H9 (cell line): ENCODE data around the gene FARP1. TPM values are rescaled to one million over a fixed set of nuclear protein-coding genes. Genes with fewer than 3 reads are reported as not detected.

Experiments used
- DNase-seq: peaks from one replicate; pipeline ENCODE4 v3.0.0-alpha.2; 2017
- H2AFZ ChIP-seq: one replicate; pipeline ENCODE4 v1.6.1; 2013; ENCODE audit warnings: mild to moderate bottlenecking, low read length, control low read depth, moderate library complexity
- H2AK5ac ChIP-seq: 2 replicates; pipeline ENCODE4 v1.6.1; 2013; ENCODE audit warnings: low read length, control low read depth, mixed read lengths; ENCODE audit not compliant: insufficient read length
- H2BK120ac ChIP-seq: one replicate; pipeline ENCODE4 v1.6.1; 2013; ENCODE audit warnings: low read depth, mild to moderate bottlenecking, low read length, control low read depth, inconsistent platforms; ENCODE audit not compliant: poor library complexity, severe bottlenecking
- H2BK12ac ChIP-seq: 2 replicates; pipeline ENCODE4 v1.6.1; 2013; ENCODE audit warnings: low read length, control low read depth, mixed read lengths, low read depth; ENCODE audit not compliant: insufficient read length
- H2BK15ac ChIP-seq: 2 replicates; pipeline ENCODE4 v1.6.1; 2013; ENCODE audit warnings: low read depth, low read length, control low read depth
- H2BK20ac ChIP-seq: one replicate; pipeline ENCODE4 v1.6.1; 2013; ENCODE audit warnings: low read depth, mild to moderate bottlenecking, low read length, control low read depth, inconsistent platforms; ENCODE audit not compliant: poor library complexity, severe bottlenecking
- H2BK5ac ChIP-seq: 2 replicates; pipeline ENCODE4 v1.6.1; 2013; ENCODE audit warnings: low read length, control low read depth, mixed read lengths; ENCODE audit not compliant: insufficient read length
- H3K14ac ChIP-seq: 2 replicates; pipeline ENCODE4 v1.6.1; 2013; ENCODE audit warnings: low read length, control low read depth; ENCODE audit not compliant: insufficient read depth
- H3K18ac ChIP-seq: 2 replicates; pipeline ENCODE4 v1.6.1; 2013; ENCODE audit warnings: low read depth, mild to moderate bottlenecking, mixed read lengths, low read length, control low read depth; ENCODE audit not compliant: insufficient read length
- H3K23ac ChIP-seq: 2 replicates; pipeline ENCODE4 v1.6.1; 2013; ENCODE audit warnings: low read length, control low read depth, mixed read lengths, low read depth; ENCODE audit not compliant: insufficient read length
- H3K23me2 ChIP-seq: 2 replicates; pipeline ENCODE4 v1.6.1; 2013; ENCODE audit warnings: low read depth, mild to moderate bottlenecking, mixed read lengths, low read length, control low read depth; ENCODE audit not compliant: insufficient read length, poor library complexity, severe bottlenecking
- H3K27ac ChIP-seq: 2 replicates; pipeline ENCODE4 v1.5.1; 2013; ENCODE audit warnings: low read length, control low read depth, mixed read lengths, low read depth; ENCODE audit not compliant: insufficient read length
- H3K27me3 ChIP-seq: 2 replicates; pipeline ENCODE4 v1.6.1; 2013; ENCODE audit warnings: low read length, control low read depth, inconsistent platforms; ENCODE audit not compliant: insufficient read depth
- H3K4ac ChIP-seq: 2 replicates; pipeline ENCODE4 v1.6.1; 2013; ENCODE audit warnings: low read depth, mild to moderate bottlenecking, control low read depth, inconsistent platforms, low read length, moderate library complexity
- H3K4me1 ChIP-seq: 2 replicates; pipeline ENCODE4 v1.6.1; 2013; ENCODE audit warnings: low read length, control low read depth, inconsistent platforms; ENCODE audit not compliant: insufficient read depth
- H3K4me2 ChIP-seq: 2 replicates; pipeline ENCODE4 v1.6.1; 2013; ENCODE audit warnings: low read length, control low read depth, mixed read lengths; ENCODE audit not compliant: insufficient read length, insufficient read depth
- H3K56ac ChIP-seq: 2 replicates; pipeline ENCODE4 v1.6.1; 2013; ENCODE audit warnings: low read depth, mild to moderate bottlenecking, mixed read lengths, low read length, control low read depth; ENCODE audit not compliant: insufficient read length
- H3K79me1 ChIP-seq: 2 replicates; pipeline ENCODE4 v1.6.1; 2013; ENCODE audit warnings: low read depth, mild to moderate bottlenecking, moderate library complexity, low read length, control low read depth, inconsistent platforms; ENCODE audit not compliant: insufficient read depth, poor library complexity, severe bottlenecking
- H3K79me2 ChIP-seq: 2 replicates; pipeline ENCODE4 v1.6.1; 2013; ENCODE audit warnings: low read length, control low read depth, inconsistent platforms; ENCODE audit not compliant: insufficient read depth
- H3K9ac ChIP-seq: 2 replicates; pipeline ENCODE4 v1.6.1; 2013; ENCODE audit warnings: low read length, control low read depth, mixed read lengths; ENCODE audit not compliant: insufficient read length; ENCODE audit errors: extremely low read depth
- H3K9me3 ChIP-seq: one replicate; pipeline ENCODE4 v1.6.1; 2013; ENCODE audit warnings: low read depth, low read length, inconsistent platforms; ENCODE audit not compliant: control insufficient read depth
- H3T11ph ChIP-seq: one replicate; pipeline ENCODE4 v1.6.1; 2013; ENCODE audit warnings: mild to moderate bottlenecking, low read length, control low read depth, inconsistent platforms
- H4K20me1 ChIP-seq: one replicate; pipeline ENCODE4 v1.6.1; 2013; ENCODE audit not compliant: control insufficient read depth, insufficient read length, insufficient read depth
- H4K5ac ChIP-seq: 2 replicates; pipeline ENCODE4 v1.6.1; 2013; ENCODE audit warnings: low read depth, mild to moderate bottlenecking, mixed read lengths, low read length, control low read depth; ENCODE audit not compliant: insufficient read length
- H4K8ac ChIP-seq: replicated peaks from 2 replicates; pipeline ENCODE4 v1.6.1; 2013; ENCODE audit warnings: low read length, control low read depth, mixed read lengths, low read depth; ENCODE audit not compliant: insufficient read length
- H4K91ac ChIP-seq: 2 replicates; pipeline ENCODE4 v1.6.1; 2013; ENCODE audit warnings: low read depth, mild to moderate bottlenecking, moderate library complexity, mixed read lengths, low read length, control low read depth; ENCODE audit not compliant: insufficient read length
- H3K27ac Mint-ChIP-seq, 3 experiments: 2 replicates in 2 of 3; 3 replicates in 1 of 3; pipeline ENCODE4 v1.8.0; 2020 to 2021; ENCODE audit warnings: mixed read lengths in 3 of 3, mild to moderate bottlenecking in 1 of 3, moderate library complexity in 1 of 3
- H3K27me3 Mint-ChIP-seq: 2 replicates; pipeline ENCODE4 v1.8.0; 2021; ENCODE audit warnings: low read depth, mild to moderate bottlenecking, moderate library complexity, mixed read lengths
- H3K36me3 Mint-ChIP-seq, 3 experiments: 2 replicates in 2 of 3; 3 replicates in 1 of 3; pipeline ENCODE4 v1.8.0; 2020 to 2021; ENCODE audit warnings: low read depth in 3 of 3, mixed read lengths in 3 of 3; ENCODE audit not compliant: insufficient read depth in 1 of 3
- H3K4me1 Mint-ChIP-seq, 2 experiments: 2 replicates each; pipeline ENCODE4 v1.8.0; 2020; ENCODE audit warnings: mixed read lengths in 2 of 2
- H3K4me3 Mint-ChIP-seq, 2 experiments: 2 replicates in 1 of 2; 3 replicates in 1 of 2; pipeline ENCODE4 v1.8.0; 2020 to 2021; ENCODE audit warnings: mild to moderate bottlenecking in 2 of 2, mixed read lengths in 2 of 2, moderate library complexity in 1 of 2
- H3K9me3 Mint-ChIP-seq, 2 experiments: 2 replicates in 1 of 2; 3 replicates in 1 of 2; pipeline ENCODE4 v1.8.0; 2020; ENCODE audit warnings: mild to moderate bottlenecking in 2 of 2, mixed read lengths in 2 of 2, moderate library complexity in 1 of 2
- CTCF ChIP-seq: fragments of 200-600 bp; sonication (generic); conservative IDR thresholded peaks from 3 replicates; pipeline ENCODE4 v1.8.0; 2021; ENCODE audit warnings: antibody characterized with exemption, mild to moderate bottlenecking
- WGBS: extraction: QIAGEN DNeasy Blood & Tissue Kit; methylation state at CpG from one replicate; pipeline ENCODE4 v1.1.7; 2013; ENCODE audit warnings: missing lambda C conversion rate, low lambda C conversion rate, mixed read lengths; ENCODE audit not compliant: insufficient read length; ENCODE audit errors: extremely low coverage; 5-methylcytosine and 5-hydroxymethylcytosine counted together
- total RNA-seq: library from RNA; stranded (reverse); gene quantifications from 2 replicates; pipeline ENCODE4 v1.2.1, GENCODE V29; 2021

The FARP1 gene
- total RNA-seq, 1 experiment from 2014 or later = 95.9 TPM

GRCh38 chr13:98141509-98142379, 1.1 kb upstream of the FARP1 start:
- no peak overlapping the region for H3K23ac ChIP-seq
- no peak overlapping the region for H2BK12ac ChIP-seq
- H3K9me3 Mint-ChIP-seq = 0 out of 5 replicates have a peak, but pooled peaks cover 0 to 2% of the 10 kb centered on the region in 2 experiments
- H2AK5ac ChIP-seq = no peak overlapping the region
- no peaks in the 10 kb centered on the region; the same call in 1 of the 2 replicates for H3K27me3 ChIP-seq
- H3K23me2 ChIP-seq = peaks cover 16% of the 10 kb centered on the region
- no peak overlapping the region for H2BK20ac ChIP-seq
- H2BK5ac ChIP-seq = no peak overlapping the region
- H3K79me2 ChIP-seq = peaks cover 7% of the 10 kb centered on the region; the same call in 1 of the 2 replicates
- H3T11ph ChIP-seq = no peak overlapping the region
- H3K27ac ChIP-seq = no peak overlapping the region
- no peak overlapping the region for H4K8ac ChIP-seq
- H3K27me3 Mint-ChIP-seq = peaks cover 25% of the 10 kb centered on the region
- H3K9ac ChIP-seq = peak overlapping the region; percentile 12
- H3K36me3 Mint-ChIP-seq = peaks cover 0 to 1% (median 0%) of the 10 kb centered on the region in 3 experiments; a peak in 1 of 7 replicates
- TF ChIP-seq CTCF = no peak
- no peak overlapping the region for H2AFZ ChIP-seq
- 0 out of 7 replicates have a peak overlapping the region, but pooled peaks of 1 of the 3 experiments have one; percentile 18 for H3K27ac Mint-ChIP-seq
- H4K5ac ChIP-seq = no peak overlapping the region
- H3K4me1 ChIP-seq = peaks cover 7% of the 10 kb centered on the region; the same call in 1 of the 2 replicates
- no peak overlapping the region for H3K56ac ChIP-seq
- peak; percentile 60 for DNase-seq
- peak overlapping the region; percentile 68 for H3K4me2 ChIP-seq
- H3K79me1 ChIP-seq = no peaks in the 10 kb centered on the region
- H3K18ac ChIP-seq = no peak overlapping the region
- H3K4ac ChIP-seq = no peak overlapping the region
- peak overlapping the region; percentile 77 to 85 for H3K4me3 Mint-ChIP-seq
- H3K4me1 Mint-ChIP-seq = peaks cover 34 to 37% of the 10 kb centered on the region in 2 experiments
- no peak overlapping the region for H2BK15ac ChIP-seq
- no peak overlapping the region for H4K91ac ChIP-seq
- no peaks in the 10 kb centered on the region for H4K20me1 ChIP-seq
- no CpG with 5 or more reads among the region's 27 CpGs for WGBS
- H3K14ac ChIP-seq = peak overlapping the region; percentile 6; the same call in 1 of the 2 replicates
- H2BK120ac ChIP-seq = no peak overlapping the region
- H3K9me3 ChIP-seq = no peaks in the 10 kb centered on the region
